Astrocyte (in vitro differentiated cells and primary cell): ENCODE data around the gene UBP1.

Experiments used
- EZH2 ChIP-seq: IDR thresholded peaks from 2 replicates; pipeline ENCODE4 v1.6.1; 2012; ENCODE audit warnings: mild to moderate bottlenecking, low read length, inconsistent platforms; ENCODE audit not compliant: insufficient read depth
- TF ChIP-seq, protein P1 (sequence below): IDR thresholded peaks from 2 replicates; pipeline ENCODE4 v1.5.1; 2011; ENCODE audit warnings: low read depth, mild to moderate bottlenecking, inconsistent platforms, low read length, moderate library complexity; ENCODE audit not compliant: insufficient read depth

DNA sequence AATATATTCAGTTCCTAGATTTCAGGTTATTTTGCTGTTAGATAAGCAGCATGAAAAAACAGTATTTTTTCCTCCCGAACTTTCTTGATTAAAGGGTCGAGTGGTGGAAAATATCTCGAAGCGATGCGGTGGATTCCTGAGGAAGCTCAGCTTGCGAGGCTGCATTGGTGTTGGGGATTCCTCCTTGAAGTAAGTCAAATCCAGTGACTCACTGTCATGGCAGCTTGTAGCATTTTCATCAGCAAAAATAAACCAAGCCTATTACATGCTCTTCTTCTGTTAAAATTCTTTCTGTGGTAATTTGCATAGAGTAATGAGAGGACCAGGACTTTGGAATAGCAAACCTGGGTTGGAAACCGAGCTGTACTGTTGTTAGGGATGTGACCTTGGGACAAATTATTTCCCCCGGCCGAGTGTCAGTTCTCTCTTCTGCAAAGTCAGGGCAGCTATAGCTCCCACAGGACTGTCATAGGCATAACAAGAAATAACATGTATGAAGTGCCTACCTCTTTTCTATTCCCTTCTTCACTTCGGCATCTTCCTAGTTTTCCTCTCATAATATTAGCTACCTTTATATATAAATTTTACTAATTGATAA, 75.6 kb downstream of the UBP1 start:
- TF ChIP-seq, protein P1, sequence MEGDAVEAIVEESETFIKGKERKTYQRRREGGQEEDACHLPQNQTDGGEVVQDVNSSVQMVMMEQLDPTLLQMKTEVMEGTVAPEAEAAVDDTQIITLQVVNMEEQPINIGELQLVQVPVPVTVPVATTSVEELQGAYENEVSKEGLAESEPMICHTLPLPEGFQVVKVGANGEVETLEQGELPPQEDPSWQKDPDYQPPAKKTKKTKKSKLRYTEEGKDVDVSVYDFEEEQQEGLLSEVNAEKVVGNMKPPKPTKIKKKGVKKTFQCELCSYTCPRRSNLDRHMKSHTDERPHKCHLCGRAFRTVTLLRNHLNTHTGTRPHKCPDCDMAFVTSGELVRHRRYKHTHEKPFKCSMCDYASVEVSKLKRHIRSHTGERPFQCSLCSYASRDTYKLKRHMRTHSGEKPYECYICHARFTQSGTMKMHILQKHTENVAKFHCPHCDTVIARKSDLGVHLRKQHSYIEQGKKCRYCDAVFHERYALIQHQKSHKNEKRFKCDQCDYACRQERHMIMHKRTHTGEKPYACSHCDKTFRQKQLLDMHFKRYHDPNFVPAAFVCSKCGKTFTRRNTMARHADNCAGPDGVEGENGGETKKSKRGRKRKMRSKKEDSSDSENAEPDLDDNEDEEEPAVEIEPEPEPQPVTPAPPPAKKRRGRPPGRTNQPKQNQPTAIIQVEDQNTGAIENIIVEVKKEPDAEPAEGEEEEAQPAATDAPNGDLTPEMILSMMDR, result no peak
- no peak for TF ChIP-seq EZH2
